ENCODE data around the gene GPX1. TPM values are rescaled to one million over a fixed set of nuclear protein-coding genes. Genes with fewer than 3 reads are reported as not detected.
A peak's percentile ranks its signal among the peaks of the same experiment; 100 is the strongest.
"Not testable (repeated sequence)": the region's sequence is repeated elsewhere in the genome, so short reads cannot be mapped to it uniquely, and the experiment has no call there.

Gene GPX1
- total RNA-seq, 3 donors from 2014 or later, result 122 to 148 (median 144) TPM

DNA sequence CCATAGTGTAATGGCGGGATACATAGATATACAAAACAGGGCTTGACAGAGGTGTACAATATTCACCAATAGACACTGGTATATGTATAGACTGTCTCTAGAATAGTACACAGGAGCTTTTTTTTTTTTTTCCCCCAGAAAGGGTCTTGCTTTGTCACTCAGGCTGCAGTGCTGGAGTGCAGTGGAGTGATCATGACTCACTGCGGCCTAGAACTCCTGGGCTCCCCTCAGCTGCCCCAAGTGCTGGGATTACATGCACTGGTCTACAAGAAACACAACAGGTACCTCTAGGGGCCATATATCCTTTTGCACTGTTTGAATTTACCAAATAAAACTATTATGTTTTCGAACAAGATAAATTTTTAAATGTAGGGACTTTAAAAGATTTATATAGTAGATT, 41.3 kb upstream of the GPX1 start:
- no peak for DNase-seq
- Histone ChIP-seq H3K36me3 (ENCODE audit: low read depth) (no peaks in the 10 kb centered on the region), H3K4me1 (ENCODE audit: low read depth) (peaks cover 18% of the 10 kb centered on the region), H3K9me3 (no peaks in the 10 kb centered on the region), H3K4me3 (no peak overlapping the region)
- no peak for ATAC-seq
- intact Hi-C loops (cut with DNase I, micrococcal nuclease), result no loop called here
- TF ChIP-seq CTCF (IDR thresholded peaks at IDR 0.05), result no peak

- no peak for TF ChIP-seq CTCF (IDR thresholded peaks at IDR 0.05)
- ATAC-seq (peak; percentile 40), DNase-seq (no peak)
- H3K9me3 ChIP-seq, result no peaks in the 10 kb centered on the region
- intact Hi-C loops (cut with DNase I, micrococcal nuclease), result no loop called here
- H3K36me3 ChIP-seq (ENCODE audit: low read depth), result no peaks in the 10 kb centered on the region
- no peak overlapping the region for H3K4me3 ChIP-seq
- peaks cover 16% of the 10 kb centered on the region for H3K4me1 ChIP-seq (ENCODE audit: low read depth)
Measured at GRCh38 chr3:49397470-49397869, 39.3 kb upstream of the GPX1 start.

DNA sequence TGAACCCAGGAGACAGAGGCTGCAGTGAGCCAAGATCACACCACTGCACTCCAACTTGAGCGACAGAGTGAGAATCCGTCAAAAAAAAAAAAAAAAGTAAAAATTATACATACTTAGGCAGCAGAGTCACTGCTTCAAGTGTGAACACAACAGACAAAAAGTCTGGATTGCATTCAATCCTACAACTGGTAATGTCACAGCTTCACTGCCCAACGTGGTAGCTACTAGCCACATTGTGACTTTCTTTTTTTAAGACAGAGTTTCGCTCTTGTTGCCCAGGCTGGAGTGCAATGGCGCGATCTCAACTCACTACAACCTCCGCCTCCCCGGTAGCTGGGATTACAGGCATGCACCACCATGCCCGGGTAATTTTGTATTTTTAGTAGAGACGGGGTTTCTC, 33.2 kb upstream of the GPX1 start:
- intact Hi-C loops (cut with DNase I, micrococcal nuclease); H3K4me1 ChIP-seq (ENCODE audit: low read depth); H3K36me3 ChIP-seq (ENCODE audit: low read depth); H3K9me3 ChIP-seq; H3K4me3 ChIP-seq; ATAC-seq; DNase-seq: not testable (repeated sequence)

GRCh38 chr3:49389297-49389696, 31.1 kb upstream of the GPX1 start:
- Histone ChIP-seq H3K9me3 (no peaks in the 10 kb centered on the region), H3K4me1 (ENCODE audit: low read depth) (peaks cover 10% of the 10 kb centered on the region), H3K36me3 (ENCODE audit: low read depth) (no peaks in the 10 kb centered on the region), H3K4me3 (no peak overlapping the region)
- intact Hi-C loops (cut with DNase I, micrococcal nuclease), result no loop called here
- DNase-seq (no peak), ATAC-seq (no peak)
- no peak for TF ChIP-seq CTCF (IDR thresholded peaks at IDR 0.05)

- ATAC-seq (no peak), DNase-seq (no peak)
- H3K36me3 ChIP-seq (ENCODE audit: low read depth), result no peaks in the 10 kb centered on the region
- no peak overlapping the region for H3K4me3 ChIP-seq
- TF ChIP-seq CTCF (IDR thresholded peaks at IDR 0.05), result no peak
- no peaks in the 10 kb centered on the region for H3K9me3 ChIP-seq
- peaks cover 16% of the 10 kb centered on the region for H3K4me1 ChIP-seq (ENCODE audit: low read depth)
- intact Hi-C loops (cut with DNase I, micrococcal nuclease), result no loop called here
Measured at GRCh38 chr3:49388289-49388820, 30.2 kb upstream of the GPX1 start.

DNA sequence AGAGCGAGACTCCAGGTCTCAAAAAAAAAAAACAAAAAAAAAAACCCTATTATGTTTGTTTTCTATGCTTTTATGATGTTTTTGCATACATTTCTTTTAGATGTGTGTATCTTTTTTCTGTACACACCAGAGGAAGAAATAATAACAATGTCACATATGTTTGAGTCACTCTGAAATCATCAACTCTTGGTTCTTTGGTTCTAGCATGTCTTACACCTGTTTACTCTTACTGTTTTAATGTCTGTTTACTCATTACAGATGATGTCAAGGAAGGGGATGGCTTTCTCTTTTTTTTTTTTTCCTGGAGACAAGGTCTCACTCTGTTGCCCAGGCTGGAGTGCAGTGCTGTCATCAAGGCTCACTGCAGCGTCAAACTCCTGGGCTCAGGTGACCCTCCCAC, 29.6 kb upstream of the GPX1 start:
- intact Hi-C loops (cut with DNase I, micrococcal nuclease), result no loop called here
- H3K4me3 ChIP-seq, result no peak overlapping the region
- H3K4me1 ChIP-seq (ENCODE audit: low read depth), result peaks cover 20% of the 10 kb centered on the region
- TF ChIP-seq CTCF (IDR thresholded peaks at IDR 0.05), result no peak
- ATAC-seq (peak; percentile 8), DNase-seq (no peak)
- H3K9me3 ChIP-seq, result no peaks in the 10 kb centered on the region
- no peaks in the 10 kb centered on the region for H3K36me3 ChIP-seq (ENCODE audit: low read depth)
